ENCODE measurements around the gene KRTAP10-8. TPM values are rescaled to one million over a fixed set of nuclear protein-coding genes. Genes with fewer than 3 reads are reported as not detected.
"Not testable (repeated sequence)": the region's sequence is repeated elsewhere in the genome, so short reads cannot be mapped to it uniquely, and the experiment has no call there.

KRTAP10-8 gene
- polyA plus RNA-seq, 1 donor from 2014 or later = not detected

DNA sequence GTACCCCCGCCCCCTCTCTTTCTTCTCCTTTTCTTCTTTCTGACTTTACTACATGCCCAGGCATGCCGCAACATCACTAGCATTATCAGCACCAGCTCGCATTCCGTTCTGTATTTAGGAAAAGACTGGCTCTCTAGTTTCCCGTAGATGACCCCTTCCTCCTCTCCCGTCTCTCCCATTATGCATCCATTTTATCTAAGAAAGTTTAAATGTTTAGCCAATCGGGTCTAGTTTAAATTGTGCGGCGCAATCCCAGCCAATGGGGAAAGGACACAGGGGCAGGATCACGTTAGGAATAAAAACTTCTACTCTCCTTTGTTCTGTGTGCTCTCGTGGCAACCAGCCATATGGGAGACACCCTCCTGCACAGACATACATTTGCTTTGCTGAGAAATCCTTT is 13.8 kb upstream of the KRTAP10-8 start:
- H3F3A ChIP-seq (ENCODE audit: insufficient read depth, low read length, poor library complexity, severe bottlenecking) = no peaks in the 10 kb centered on the region
- H3K9me3 ChIP-seq (ENCODE audit: low read length) = no peaks in the 10 kb centered on the region
- TF ChIP-seq REST (IDR thresholded peaks at IDR 0.05; ENCODE audit: borderline replicate concordance) (no peak), CTCF (IDR thresholded peaks at IDR 0.05; ENCODE audit: poor library complexity, severe bottlenecking) (no peak), TAF1 (IDR thresholded peaks at IDR 0.05; ENCODE audit: low read depth) (no peak), EP300 (conservative IDR thresholded peaks at IDR 0.05; ENCODE audit: poor library complexity, severe bottlenecking) (no peak), POLR2AphosphoS5 (IDR thresholded peaks at IDR 0.05) (no peak), SMC3 (conservative IDR thresholded peaks at IDR 0.05; ENCODE audit: poor library complexity) (no peak), EZH2 (IDR thresholded peaks at IDR 0.05; ENCODE audit: borderline replicate concordance, insufficient read depth, low read length, poor library complexity, severe bottlenecking) (no peak), RAD21 (conservative IDR thresholded peaks at IDR 0.05) (no peak), MXI1 (conservative IDR thresholded peaks at IDR 0.05; ENCODE audit: poor library complexity, severe bottlenecking) (no peak)
- H3K9me2 ChIP-seq (ENCODE audit: insufficient read depth, low read length) = no peaks in the 10 kb centered on the region
- no peak overlapping the region for H3K4me3 ChIP-seq (ENCODE audit: low read length)
- no peak overlapping the region for H3K9ac ChIP-seq (ENCODE audit: low read length)
- no peaks in the 10 kb centered on the region for H4K20me1 ChIP-seq (ENCODE audit: insufficient read depth)
- no peak overlapping the region for H2AFZ ChIP-seq (ENCODE audit: low read depth, low read length)
- no peak overlapping the region for H3K4me2 ChIP-seq (ENCODE audit: low read length)
- no peaks in the 10 kb centered on the region for H3K36me3 ChIP-seq (ENCODE audit: insufficient read depth, low read length)
- no peaks in the 10 kb centered on the region for H3K27me3 ChIP-seq (ENCODE audit: insufficient read depth, low read depth, low read length)
- H3K27ac ChIP-seq (ENCODE audit: low read length) = no peak overlapping the region
- no peaks in the 10 kb centered on the region for H3K79me2 ChIP-seq (replicated peaks; ENCODE audit: insufficient read depth, low read length)

DNA sequence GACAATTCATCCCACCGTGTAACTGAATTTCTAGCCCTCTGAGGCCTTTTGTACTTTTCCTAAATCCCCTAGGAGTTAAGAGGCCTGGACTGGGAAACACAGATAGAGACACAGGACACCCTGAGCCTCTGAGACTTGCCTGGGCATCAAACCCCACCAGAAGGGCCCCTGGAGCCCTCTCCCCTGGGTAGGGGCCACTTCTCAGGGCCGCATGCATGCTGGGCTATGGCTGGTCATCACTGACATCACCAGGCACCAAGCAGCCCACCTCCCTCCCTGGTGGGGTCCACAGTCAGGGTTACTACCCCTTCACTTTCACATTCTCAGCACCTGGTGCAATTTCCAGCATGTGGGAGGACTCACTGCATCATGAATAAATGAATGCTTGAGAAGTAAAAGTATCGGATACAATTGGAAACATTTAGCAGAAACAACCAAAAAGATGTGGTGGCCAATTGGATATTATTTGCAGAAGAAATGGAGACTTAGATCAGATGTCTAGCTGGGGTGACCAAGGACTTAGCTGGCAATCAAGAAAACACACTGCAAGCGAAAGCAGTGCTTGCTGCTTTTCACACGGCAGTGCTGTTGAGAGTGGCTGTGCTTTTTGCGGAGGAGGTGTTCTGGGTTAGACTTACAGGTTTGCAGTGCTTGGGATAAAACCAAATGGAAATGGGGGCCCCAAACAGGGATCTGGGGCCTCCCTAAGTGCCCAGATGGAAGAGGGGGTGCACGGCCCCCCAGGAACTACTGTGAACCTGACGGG is 12.4 kb upstream of the KRTAP10-8 start:
- Histone ChIP-seq H3K27me3 (ENCODE audit: insufficient read depth, low read depth, low read length) (no peaks in the 10 kb centered on the region), H3K27ac (ENCODE audit: low read length) (no peak overlapping the region)

GRCh38 chr21:44600118-44600978 is 11.5 kb upstream of the KRTAP10-8 start, which contains the start of gene KRTAP10-7:
Gene KRTAP10-7, plus strand, starts transcription at chr21:44600597. Its CDS starts 25 bp downstream, at chr21:44600622.
- H2AFZ ChIP-seq (ENCODE audit: low read depth, low read length); H3K27ac ChIP-seq (ENCODE audit: low read length); H3K27me3 ChIP-seq (ENCODE audit: insufficient read depth, low read depth, low read length): not testable (repeated sequence)

More for the DNA sequence above, 12.4 kb upstream of the KRTAP10-8 start:
- Histone ChIP-seq H3K79me2 (replicated peaks; ENCODE audit: insufficient read depth, low read length) (no peaks in the 10 kb centered on the region), H3K4me3 (ENCODE audit: low read length) (no peak overlapping the region), H3K9ac (ENCODE audit: low read length) (no peak overlapping the region), H3F3A (ENCODE audit: insufficient read depth, low read length, poor library complexity, severe bottlenecking) (no peaks in the 10 kb centered on the region), H3K9me3 (ENCODE audit: low read length) (peaks cover 4% of the 10 kb centered on the region), H4K20me1 (ENCODE audit: insufficient read depth) (no peaks in the 10 kb centered on the region), H3K4me2 (ENCODE audit: low read length) (no peak overlapping the region), H3K9me2 (ENCODE audit: insufficient read depth, low read length) (no peaks in the 10 kb centered on the region), H2AFZ (ENCODE audit: low read depth, low read length) (no peak overlapping the region), H3K36me3 (ENCODE audit: insufficient read depth, low read length) (no peaks in the 10 kb centered on the region)
- TF ChIP-seq SMC3 (conservative IDR thresholded peaks at IDR 0.05; ENCODE audit: poor library complexity) (no peak), MXI1 (conservative IDR thresholded peaks at IDR 0.05; ENCODE audit: poor library complexity, severe bottlenecking) (no peak), CTCF (IDR thresholded peaks at IDR 0.05; ENCODE audit: poor library complexity, severe bottlenecking) (no peak), TAF1 (IDR thresholded peaks at IDR 0.05; ENCODE audit: low read depth) (no peak), EZH2 (IDR thresholded peaks at IDR 0.05; ENCODE audit: borderline replicate concordance, insufficient read depth, low read length, poor library complexity, severe bottlenecking) (no peak), POLR2AphosphoS5 (IDR thresholded peaks at IDR 0.05) (no peak)

More at GRCh38 chr21:44600118-44600978, 11.5 kb upstream of the KRTAP10-8 start, which contains the start of gene KRTAP10-7:
- H3K4me2 ChIP-seq (ENCODE audit: low read length); H3K36me3 ChIP-seq (ENCODE audit: insufficient read depth, low read length); H3K9ac ChIP-seq (ENCODE audit: low read length); H4K20me1 ChIP-seq (ENCODE audit: insufficient read depth); H3K79me2 ChIP-seq (replicated peaks; ENCODE audit: insufficient read depth, low read length); H3K9me3 ChIP-seq (ENCODE audit: low read length); H3K9me2 ChIP-seq (ENCODE audit: insufficient read depth, low read length); H3F3A ChIP-seq (ENCODE audit: insufficient read depth, low read length, poor library complexity, severe bottlenecking); H3K4me3 ChIP-seq (ENCODE audit: low read length): not testable (repeated sequence)
